GM15510 (cell line): ENCODE data around the gene USP48.
A peak's percentile ranks its signal among the peaks of the same experiment; 100 is the strongest.

Experiments used
- POLR2A ChIP-seq: IDR thresholded peaks from 3 replicates; pipeline ENCODE4 v1.6.1; 2011; ENCODE audit warnings: borderline replicate concordance; ENCODE audit not compliant: insufficient read length; ENCODE audit errors: extremely low read depth

The USP48 gene

DNA sequence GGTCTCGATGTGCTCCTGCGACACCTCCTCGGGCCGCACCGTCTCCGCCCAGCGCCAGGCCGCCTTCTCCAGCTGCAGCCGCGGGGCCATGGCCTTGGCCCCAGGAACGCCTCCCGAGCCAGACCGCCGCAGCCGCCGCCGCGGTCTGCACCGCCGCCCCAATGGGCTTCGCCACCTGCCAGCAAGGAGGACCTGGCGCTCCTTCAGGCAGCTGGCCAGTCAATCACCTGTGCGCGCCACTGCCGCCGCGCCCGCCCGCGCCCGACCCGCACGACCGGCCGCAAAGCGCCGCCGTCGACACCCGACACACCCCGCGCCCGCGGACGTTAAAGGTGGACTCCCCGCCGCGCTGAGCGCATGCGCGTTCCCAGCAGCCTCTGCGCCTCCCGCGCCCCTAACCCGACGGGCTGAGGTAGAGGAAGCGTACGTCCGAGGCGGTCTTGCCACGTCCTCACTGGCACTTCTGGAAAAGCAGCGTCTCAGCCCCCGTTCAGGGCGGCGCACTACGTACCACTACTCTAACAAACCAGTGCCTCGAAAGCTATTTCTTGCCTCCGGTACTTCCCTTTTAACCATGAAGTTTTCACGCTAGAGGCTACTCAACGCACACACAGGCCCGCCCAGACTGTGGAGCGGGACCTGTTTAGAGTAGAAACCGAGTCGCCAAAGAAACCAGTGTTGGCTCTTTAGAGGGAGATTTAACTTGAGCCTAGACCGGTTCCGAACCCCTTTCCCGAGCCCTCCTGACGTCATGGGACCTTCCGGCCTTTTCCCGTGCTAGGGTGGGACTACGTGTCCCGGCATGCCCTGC lies at the start of gene USP48:
Gene USP48 (minus strand): TSS at position 282 of the 811 bp plus-strand sequence. CDS start 192 bp downstream, at position 90.
- TF ChIP-seq POLR2A: peak; percentile 98

DNA sequence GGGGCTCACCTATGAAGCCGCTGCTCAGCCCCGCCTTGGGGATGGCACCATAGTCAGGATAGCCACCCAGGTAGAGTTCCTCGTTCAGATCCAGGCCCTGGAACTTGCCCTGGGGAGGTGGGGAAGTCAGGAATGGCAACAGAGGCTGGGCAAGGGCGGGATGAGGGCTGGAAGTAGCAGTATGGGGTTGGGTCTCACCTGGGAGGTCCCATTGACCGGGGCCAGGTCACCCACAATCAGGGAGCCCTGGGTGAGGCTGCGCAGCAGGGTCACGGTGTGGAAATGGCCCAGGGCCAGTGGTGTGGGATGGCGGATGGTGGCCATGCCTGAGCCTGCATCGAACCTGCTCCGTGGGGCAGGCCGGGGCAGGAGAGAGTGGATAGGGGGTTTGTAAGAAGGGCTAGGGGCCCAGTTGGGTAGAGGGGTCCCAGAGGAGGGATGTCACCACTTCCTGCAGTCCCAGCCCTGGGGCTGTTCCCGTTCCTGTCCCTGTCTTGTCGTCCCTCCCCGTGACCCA lies 48.6 kb upstream of the USP48 start:
- no peak for TF ChIP-seq POLR2A

GRCh38 chr1:21830792-21831453 lies 48.0 kb upstream of the USP48 start:
- TF ChIP-seq POLR2A: no peak

DNA sequence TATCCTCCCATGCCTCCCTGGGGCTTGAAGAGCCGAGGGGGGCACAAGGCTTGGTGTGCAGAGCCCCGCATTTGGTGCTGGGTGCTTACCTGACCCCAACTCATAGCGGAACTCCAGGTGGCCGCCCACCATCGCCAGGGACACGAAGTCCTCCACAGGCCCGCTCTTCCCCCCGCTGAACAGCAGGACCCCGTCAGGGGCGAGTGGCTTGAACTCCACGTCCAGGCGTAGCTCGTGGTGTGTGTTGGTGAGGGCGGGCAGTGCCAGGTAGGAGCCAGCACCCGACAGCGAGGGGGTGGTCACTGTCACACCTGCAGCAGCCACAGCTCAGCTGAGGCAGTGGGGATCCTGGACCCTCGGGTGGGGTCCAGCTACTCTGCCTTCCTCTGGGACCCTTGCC lies 46.3 kb upstream of the USP48 start:
- TF ChIP-seq POLR2A: no peak

GRCh38 chr1:21828506-21829210 lies 45.7 kb upstream of the USP48 start:
- TF ChIP-seq POLR2A: no peak

- TF ChIP-seq POLR2A: no peak
Measured at GRCh38 chr1:21828075-21828474, 45.1 kb upstream of the USP48 start.

GRCh38 chr1:21827141-21827679 lies 44.3 kb upstream of the USP48 start:
- no peak for TF ChIP-seq POLR2A

DNA sequence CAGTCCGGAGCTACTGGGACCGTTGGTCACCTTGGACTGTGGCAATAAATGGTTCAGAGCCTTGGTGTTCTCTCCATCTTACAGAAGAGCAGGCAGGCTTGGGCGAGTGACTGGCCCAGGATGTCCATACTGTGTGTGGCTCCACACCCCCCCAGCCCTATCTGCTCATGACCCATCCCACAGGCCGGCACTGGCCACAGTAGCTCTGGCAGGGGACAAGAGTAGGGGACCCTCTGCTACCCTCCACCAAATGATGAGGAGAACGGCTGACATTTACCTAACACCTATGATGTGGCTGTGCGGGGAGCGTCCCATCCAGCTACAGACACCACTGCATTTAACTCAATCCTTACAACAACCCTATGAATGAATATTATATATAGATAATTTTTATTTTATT lies 42.4 kb upstream of the USP48 start:
- no peak for TF ChIP-seq POLR2A

DNA sequence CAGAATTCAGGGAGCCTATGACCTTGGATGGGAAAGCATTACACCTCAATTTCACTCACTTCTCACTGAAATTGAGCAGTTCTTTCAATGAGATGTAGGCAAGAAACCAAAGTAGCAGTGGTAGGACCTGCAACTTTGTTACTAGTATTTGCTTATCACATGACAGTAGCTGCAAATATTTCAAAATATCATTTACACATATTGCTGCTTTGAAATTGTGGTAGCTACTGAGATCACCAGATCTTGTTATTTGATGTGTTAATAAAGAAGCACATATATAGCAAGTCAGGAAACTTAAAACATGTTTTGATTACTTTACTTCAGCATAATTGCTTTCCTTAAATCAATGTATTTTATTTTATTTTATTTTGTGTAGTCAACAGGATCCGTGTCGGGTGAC lies 42.0 kb upstream of the USP48 start:
- TF ChIP-seq POLR2A: no peak

- TF ChIP-seq POLR2A: no peak
Measured at GRCh38 chr1:21823980-21824702, 41.2 kb upstream of the USP48 start.

- no peak for TF ChIP-seq POLR2A
Measured at GRCh38 chr1:21823206-21823979, 40.4 kb upstream of the USP48 start.

DNA sequence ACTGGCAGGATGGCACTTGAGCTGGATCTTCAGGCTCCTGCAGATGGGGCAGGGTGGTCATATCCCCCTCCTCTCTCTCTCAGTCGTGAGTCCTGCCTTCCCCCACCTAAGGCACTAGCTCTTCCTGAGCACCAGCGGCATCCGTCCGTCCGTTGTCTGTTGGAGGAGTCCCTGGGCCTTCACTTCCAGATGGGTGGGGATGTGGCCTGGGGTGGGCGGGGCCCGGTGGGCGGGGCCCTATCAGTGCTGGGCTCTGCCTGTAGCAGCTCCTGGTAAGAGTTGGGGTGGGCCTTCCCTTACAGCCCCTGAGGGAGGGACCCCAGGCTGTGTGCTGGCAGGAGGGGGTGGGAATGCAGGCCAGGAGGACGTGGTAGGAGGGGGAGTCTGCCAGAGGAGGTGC lies 39.4 kb upstream of the USP48 start:
- no peak for TF ChIP-seq POLR2A

GRCh38 chr1:21821385-21822019 lies 38.6 kb upstream of the USP48 start:
- no peak for TF ChIP-seq POLR2A
